ENCODE data around the gene PRDM10.
"Not testable (repeated sequence)": the region's sequence is repeated elsewhere in the genome, so short reads cannot be mapped to it uniquely, and the experiment has no call there.

Gene PRDM10

GRCh38 chr11:129959687-129960086 lies 42.9 kb downstream of the PRDM10 start:
- no peak for DNase-seq (ENCODE audit: low read depth)
- TF ChIP-seq, protein P1, sequence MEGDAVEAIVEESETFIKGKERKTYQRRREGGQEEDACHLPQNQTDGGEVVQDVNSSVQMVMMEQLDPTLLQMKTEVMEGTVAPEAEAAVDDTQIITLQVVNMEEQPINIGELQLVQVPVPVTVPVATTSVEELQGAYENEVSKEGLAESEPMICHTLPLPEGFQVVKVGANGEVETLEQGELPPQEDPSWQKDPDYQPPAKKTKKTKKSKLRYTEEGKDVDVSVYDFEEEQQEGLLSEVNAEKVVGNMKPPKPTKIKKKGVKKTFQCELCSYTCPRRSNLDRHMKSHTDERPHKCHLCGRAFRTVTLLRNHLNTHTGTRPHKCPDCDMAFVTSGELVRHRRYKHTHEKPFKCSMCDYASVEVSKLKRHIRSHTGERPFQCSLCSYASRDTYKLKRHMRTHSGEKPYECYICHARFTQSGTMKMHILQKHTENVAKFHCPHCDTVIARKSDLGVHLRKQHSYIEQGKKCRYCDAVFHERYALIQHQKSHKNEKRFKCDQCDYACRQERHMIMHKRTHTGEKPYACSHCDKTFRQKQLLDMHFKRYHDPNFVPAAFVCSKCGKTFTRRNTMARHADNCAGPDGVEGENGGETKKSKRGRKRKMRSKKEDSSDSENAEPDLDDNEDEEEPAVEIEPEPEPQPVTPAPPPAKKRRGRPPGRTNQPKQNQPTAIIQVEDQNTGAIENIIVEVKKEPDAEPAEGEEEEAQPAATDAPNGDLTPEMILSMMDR (conservative IDR thresholded peaks at IDR 0.05; ENCODE audit: low read depth, low read length) = no peak

DNA sequence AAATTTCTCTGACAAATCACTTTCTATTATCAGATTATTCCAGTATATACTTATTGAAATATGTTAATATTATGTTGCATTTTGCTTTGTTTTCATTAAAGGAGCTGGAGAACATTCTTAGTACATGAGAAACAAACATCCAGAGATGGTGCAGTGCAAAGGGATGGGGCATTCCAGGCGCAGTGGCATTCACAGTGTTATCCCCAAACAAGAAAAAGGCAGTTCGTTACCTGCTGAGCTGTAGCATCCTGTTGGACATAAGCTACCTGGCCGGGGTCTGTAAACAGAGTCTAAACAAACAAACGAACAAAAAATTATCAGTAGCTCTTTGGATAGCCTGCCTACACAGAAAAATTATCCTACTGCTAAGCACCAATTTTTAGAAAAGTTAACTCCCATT lies 47.4 kb downstream of the PRDM10 start:
- DNase-seq (ENCODE audit: low read depth) = no peak
- TF ChIP-seq, protein P1 (conservative IDR thresholded peaks at IDR 0.05; ENCODE audit: low read depth, low read length) = no peak
- H3K4me3 ChIP-seq (ENCODE audit: low read depth, low read length) = no peak overlapping the region

More at GRCh38 chr11:129959687-129960086, 42.9 kb downstream of the PRDM10 start:
- no peak overlapping the region for H3K4me3 ChIP-seq (ENCODE audit: low read depth, low read length)

DNA sequence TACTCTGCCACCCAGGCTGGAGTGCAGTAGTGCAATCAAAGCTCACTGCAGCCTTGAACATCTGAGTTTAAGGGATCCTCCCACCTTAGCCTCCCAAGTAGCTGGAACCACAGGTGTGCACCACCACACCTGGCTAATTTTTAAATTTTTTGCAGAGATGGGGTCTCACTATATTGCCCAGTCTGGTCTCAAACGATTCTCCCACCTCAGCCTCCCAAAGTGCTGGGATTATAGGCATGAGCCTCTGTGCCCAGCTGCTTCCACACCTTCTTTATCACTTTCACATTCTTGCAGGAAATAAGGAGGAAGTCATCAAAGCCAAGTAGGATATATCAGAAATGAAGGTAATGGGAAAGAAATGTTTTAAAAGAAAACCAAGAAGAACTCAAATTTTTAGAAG lies 47.9 kb downstream of the PRDM10 start:
- not testable (repeated sequence) for H3K4me3 ChIP-seq (ENCODE audit: low read depth, low read length); DNase-seq (ENCODE audit: low read depth)

DNA sequence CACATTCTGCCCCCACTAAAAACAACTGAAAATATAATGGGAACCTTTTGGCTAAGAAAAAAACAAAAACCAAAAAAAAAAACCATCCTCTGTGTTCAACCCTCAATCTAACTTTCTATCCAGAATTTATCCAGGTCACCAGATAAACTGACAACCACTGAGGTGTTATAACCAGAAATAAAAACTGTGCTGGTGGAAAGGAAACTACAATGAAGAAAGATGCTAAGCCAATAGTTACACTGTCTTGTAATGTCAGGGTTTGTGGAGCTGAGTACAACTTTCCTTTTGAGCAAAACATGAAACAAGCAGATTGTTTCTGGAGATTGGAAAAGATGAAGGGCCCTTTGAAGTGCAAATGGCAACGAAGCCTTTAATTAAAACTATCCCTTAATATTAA lies 50.8 kb downstream of the PRDM10 start:
- DNase-seq (ENCODE audit: low read depth) = no peak
- TF ChIP-seq, protein P1 (conservative IDR thresholded peaks at IDR 0.05; ENCODE audit: low read depth, low read length) = no peak
- no peak overlapping the region for H3K4me3 ChIP-seq (ENCODE audit: low read depth, low read length)

DNA sequence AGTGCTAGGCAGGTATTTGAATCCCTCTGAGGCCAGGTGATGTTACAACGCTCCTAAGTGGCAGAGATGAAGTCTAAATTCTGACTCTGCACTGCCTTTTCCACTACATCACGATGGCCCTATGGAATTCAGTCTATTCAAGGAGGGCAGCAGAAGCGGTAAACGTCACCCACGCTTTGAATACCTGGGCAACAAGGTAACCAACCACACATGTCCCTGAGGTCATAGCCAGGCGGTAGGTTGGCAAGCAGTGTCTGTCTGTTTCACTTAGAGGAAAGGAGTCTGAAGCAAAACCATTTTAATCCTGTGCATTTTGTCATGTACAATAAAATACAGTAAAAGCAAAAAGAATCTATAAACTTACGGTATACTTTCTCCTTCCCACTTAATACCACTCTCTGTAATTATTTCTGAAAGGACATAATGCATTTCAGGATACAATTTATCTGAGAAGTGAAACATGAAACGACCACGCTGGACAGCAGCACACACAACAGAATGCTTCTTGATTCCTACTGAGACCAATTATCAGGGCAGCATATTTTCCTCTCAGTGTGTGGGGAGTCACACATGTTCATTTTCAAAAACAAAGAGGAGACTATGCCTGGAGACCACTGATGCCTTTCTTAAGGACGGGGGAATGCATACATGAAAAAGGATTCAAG lies 51.3 kb downstream of the PRDM10 start:
- TF ChIP-seq, protein P1 (conservative IDR thresholded peaks at IDR 0.05; ENCODE audit: low read depth, low read length) = no peak
- DNase-seq (ENCODE audit: low read depth) = peak; percentile 55
- no peak overlapping the region for H3K4me3 ChIP-seq (ENCODE audit: low read depth, low read length)

DNA sequence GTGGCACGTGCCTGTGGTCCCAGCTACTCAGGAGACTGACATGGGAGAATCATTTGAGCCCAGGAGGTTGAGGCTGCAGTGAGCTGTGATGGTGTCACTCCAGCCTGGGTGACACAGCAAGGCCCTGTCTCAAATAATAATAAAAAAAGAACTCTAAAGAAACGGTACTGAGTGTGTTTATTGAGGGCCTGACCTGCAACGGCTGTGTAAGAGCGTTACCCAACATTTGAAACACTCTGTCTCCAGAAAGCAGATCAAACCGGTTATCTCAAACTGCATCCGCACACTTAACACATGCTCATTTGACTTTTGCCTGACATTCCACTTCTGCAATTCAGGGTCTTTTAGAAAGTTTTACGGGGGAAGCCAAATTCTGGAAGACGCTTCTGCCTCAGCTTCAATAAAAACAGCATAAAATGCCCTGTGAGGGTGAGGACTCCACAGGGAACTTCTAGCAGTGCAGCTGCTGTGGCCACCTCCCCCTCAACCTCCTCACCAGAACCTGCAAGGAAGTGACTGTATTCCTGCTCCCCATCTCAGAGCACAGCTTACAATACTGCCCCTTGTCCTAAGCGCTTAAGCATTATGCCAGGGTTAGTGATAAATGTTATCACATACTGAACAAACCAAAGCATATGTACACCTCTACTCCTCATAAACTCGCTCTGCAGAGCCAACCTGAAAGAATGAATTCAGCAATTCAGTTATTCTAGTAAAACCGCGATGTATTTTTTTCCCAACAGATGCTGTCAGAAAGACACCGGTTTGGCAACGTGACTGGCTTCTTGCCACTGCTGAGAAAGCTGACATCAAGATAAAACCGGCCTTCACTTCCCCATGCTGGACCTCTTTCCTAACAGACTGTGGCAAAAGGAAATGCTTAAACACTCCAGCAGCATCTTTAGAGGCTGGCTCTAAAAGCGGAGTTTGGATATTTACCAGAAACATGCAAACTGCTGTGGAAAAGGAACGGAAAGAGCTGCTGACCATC lies 52.2 kb downstream of the PRDM10 start:
- DNase-seq (ENCODE audit: low read depth) = peak; percentile 92
- TF ChIP-seq, protein P1 (conservative IDR thresholded peaks at IDR 0.05; ENCODE audit: low read depth, low read length) = no peak
- no peak overlapping the region for H3K4me3 ChIP-seq (ENCODE audit: low read depth, low read length)

DNA sequence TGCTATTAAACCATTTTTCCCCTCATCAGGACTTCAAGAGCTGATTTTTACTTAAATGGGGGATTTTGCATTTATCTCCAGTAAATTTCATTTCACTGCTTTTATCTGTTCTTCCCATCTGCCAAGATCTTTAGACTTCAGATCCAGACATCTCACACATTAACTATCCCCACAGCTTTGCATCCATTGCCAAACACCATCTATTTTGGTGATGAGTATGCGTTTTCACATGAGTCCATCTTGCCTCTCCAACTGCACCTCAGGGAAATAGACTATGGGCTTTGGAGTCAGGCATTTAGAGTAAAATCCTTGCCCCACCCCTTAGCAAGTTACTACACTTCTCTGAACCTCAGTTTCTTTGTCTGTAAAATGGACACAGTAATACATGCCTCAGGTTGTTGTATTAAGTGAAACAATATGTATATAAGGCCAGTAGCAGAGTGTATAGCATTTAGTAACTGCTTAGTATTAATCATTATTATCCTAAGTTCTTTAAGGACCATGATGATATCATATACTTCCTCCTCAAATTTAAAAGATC lies 53.6 kb downstream of the PRDM10 start:
- TF ChIP-seq, protein P1 (conservative IDR thresholded peaks at IDR 0.05; ENCODE audit: low read depth, low read length) = no peak
- no peak for DNase-seq (ENCODE audit: low read depth)
- no peak overlapping the region for H3K4me3 ChIP-seq (ENCODE audit: low read depth, low read length)
